IPS-18c (cell line): ENCODE measurements around the gene ZNRF4.
A peak's percentile ranks its signal among the peaks of the same experiment; 100 is the strongest.
"Not testable (repeated sequence)": the region's sequence is repeated elsewhere in the genome, so short reads cannot be mapped to it uniquely, and the experiment has no call there.

Experiments used
- H3K4me3 ChIP-seq: 2 replicates; pipeline ENCODE4 v1.7.0; 2013; ENCODE audit warnings: low read depth, mild to moderate bottlenecking, low read length, moderate library complexity; ENCODE audit not compliant: insufficient read depth
- H3K9me3 ChIP-seq: one replicate; pipeline ENCODE4 v1.6.1; 2013; ENCODE audit warnings: mild to moderate bottlenecking, low read length, moderate library complexity; ENCODE audit not compliant: control insufficient read depth, insufficient read depth

The ZNRF4 gene

GRCh38 chr19:5455367-5456129, at the start of gene ZNRF4:
Gene ZNRF4, plus strand, starts transcription at chr19:5455417. Its CDS starts 75 bp downstream, at chr19:5455492.
- H3K9me3 ChIP-seq: peaks cover 4% of the 10 kb centered on the region
- no peak within 1 kb of the TSS for H3K4me3 ChIP-seq

- H3K4me3 ChIP-seq, H3K9me3 ChIP-seq: not testable (repeated sequence)
These were observed 49.0 kb upstream of the ZNRF4 start for GRCh38 chr19:5406198-5406597.

GRCh38 chr19:5406816-5407215, 48.4 kb upstream of the ZNRF4 start:
- no peak overlapping the region for H3K4me3 ChIP-seq

GRCh38 chr19:5407356-5407755, 47.9 kb upstream of the ZNRF4 start:
- H3K9me3 ChIP-seq: no peaks in the 10 kb centered on the region
- no peak overlapping the region for H3K4me3 ChIP-seq

More at GRCh38 chr19:5406816-5407215, 48.4 kb upstream of the ZNRF4 start:
- H3K9me3 ChIP-seq: no peaks in the 10 kb centered on the region

- H3K4me3 ChIP-seq: no peak overlapping the region
- H3K9me3 ChIP-seq: no peaks in the 10 kb centered on the region
These were observed 37.5 kb upstream of the ZNRF4 start for GRCh38 chr19:5417495-5418436.

GRCh38 chr19:5418677-5419076, 36.5 kb upstream of the ZNRF4 start:
- no peaks in the 10 kb centered on the region for H3K9me3 ChIP-seq
- no peak overlapping the region for H3K4me3 ChIP-seq

- Histone ChIP-seq H3K4me3 (no peak overlapping the region), H3K9me3 (no peaks in the 10 kb centered on the region)
These were observed 34.3 kb upstream of the ZNRF4 start for GRCh38 chr19:5420953-5421352.

GRCh38 chr19:5423567-5424125, 31.6 kb upstream of the ZNRF4 start:
- Histone ChIP-seq H3K9me3 (no peaks in the 10 kb centered on the region), H3K4me3 (no peak overlapping the region)

- Histone ChIP-seq H3K9me3 (no peaks in the 10 kb centered on the region), H3K4me3 (no peak overlapping the region)
These were observed 30.8 kb upstream of the ZNRF4 start for GRCh38 chr19:5424192-5424973.

- no peak overlapping the region for H3K4me3 ChIP-seq
These were observed 30.0 kb upstream of the ZNRF4 start for GRCh38 chr19:5425260-5425659.

GRCh38 chr19:5430237-5430636, 25.0 kb upstream of the ZNRF4 start:
- Histone ChIP-seq H3K9me3 (no peaks in the 10 kb centered on the region), H3K4me3 (no peak overlapping the region)

More at GRCh38 chr19:5425260-5425659, 30.0 kb upstream of the ZNRF4 start:
- H3K9me3 ChIP-seq: no peaks in the 10 kb centered on the region

GRCh38 chr19:5432687-5433086, 22.5 kb upstream of the ZNRF4 start:
- Histone ChIP-seq H3K9me3 (no peaks in the 10 kb centered on the region), H3K4me3 (no peak overlapping the region)

- H3K9me3 ChIP-seq: no peaks in the 10 kb centered on the region
- no peak overlapping the region for H3K4me3 ChIP-seq
These were observed 20.8 kb upstream of the ZNRF4 start for GRCh38 chr19:5434351-5434917.

GRCh38 chr19:5434970-5435641, 20.1 kb upstream of the ZNRF4 start:
- H3K4me3 ChIP-seq: no peak overlapping the region
- no peaks in the 10 kb centered on the region for H3K9me3 ChIP-seq

GRCh38 chr19:5435642-5436017, 19.6 kb upstream of the ZNRF4 start:
- no peaks in the 10 kb centered on the region for H3K9me3 ChIP-seq
- peak overlapping the region; percentile 65; the same call in 1 of the 2 replicates for H3K4me3 ChIP-seq
